GM06990 (cell line): ENCODE data around the gene DNM1.

Source experiments
- DNase-seq: peaks from one replicate; pipeline ENCODE4 v3.0.0-alpha.2; 2011; ENCODE audit not compliant: insufficient read length; ENCODE audit errors: extremely low read depth
- H3K27me3 ChIP-seq: replicated peaks from 2 replicates; pipeline ENCODE4 v1.6.0; 2011; ENCODE audit warnings: low read length; ENCODE audit not compliant: control insufficient read depth, insufficient read depth
- H3K36me3 ChIP-seq: 2 replicates; pipeline ENCODE4 v1.5.1; 2011; ENCODE audit warnings: low read length; ENCODE audit not compliant: control insufficient read depth, insufficient read depth
- H3K4me3 ChIP-seq: replicated peaks from 2 replicates; pipeline ENCODE4 v1.5.1; 2011; ENCODE audit warnings: low read depth, mild to moderate bottlenecking, control low read depth, low read length
- TF ChIP-seq, protein P1 (sequence below): IDR thresholded peaks from 2 replicates; pipeline ENCODE4 v1.5.1; 2011; ENCODE audit warnings: low read length, control low read depth, mild to moderate bottlenecking, inconsistent platforms; ENCODE audit not compliant: insufficient read depth, poor library complexity, severe bottlenecking

The DNM1 gene

DNA sequence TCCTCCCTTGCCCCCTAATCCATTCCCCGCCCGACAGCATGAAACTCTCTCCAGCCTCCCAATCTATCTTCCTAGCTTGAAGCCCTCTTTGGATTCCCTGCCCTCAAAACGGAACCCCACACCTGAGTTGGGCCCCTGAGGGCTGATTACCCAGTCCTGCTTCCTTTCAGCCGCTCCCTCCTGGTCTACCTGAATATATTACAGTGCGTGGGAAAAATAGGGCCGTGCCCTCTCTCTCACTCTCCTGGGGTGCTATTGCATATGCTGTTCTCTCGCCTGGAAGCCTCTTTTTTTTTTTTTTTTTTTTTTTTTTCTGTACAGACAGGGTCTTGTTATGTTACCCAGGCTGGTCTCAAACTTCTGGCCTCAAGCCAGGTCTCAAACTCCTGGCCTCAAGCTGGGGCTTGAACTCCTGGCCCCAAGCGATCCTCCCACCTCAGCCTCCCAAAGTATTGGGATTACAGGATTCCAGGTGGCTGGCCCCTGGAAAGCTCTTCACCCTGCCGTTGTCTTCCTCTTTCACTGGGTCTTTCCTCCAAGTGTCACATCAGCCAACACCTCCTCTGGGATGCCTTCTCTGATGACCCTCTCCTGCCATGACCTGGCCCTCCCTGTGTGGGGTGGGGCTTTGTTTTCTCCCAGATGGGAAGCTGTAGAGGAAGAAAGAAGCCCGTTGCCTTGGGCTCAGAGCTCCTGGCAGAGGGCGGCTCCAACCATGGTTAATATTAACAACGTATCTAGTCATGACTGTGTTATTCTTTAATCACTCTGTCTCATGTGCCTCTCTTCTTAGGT lies 8.2 kb downstream of the DNM1 start:
- Histone ChIP-seq H3K27me3 (no peaks in the 10 kb centered on the region; the same call in 1 of the 2 replicates), H3K36me3 (no peaks in the 10 kb centered on the region), H3K4me3 (no peak overlapping the region)
- DNase-seq, result no peak
- TF ChIP-seq, protein P1, sequence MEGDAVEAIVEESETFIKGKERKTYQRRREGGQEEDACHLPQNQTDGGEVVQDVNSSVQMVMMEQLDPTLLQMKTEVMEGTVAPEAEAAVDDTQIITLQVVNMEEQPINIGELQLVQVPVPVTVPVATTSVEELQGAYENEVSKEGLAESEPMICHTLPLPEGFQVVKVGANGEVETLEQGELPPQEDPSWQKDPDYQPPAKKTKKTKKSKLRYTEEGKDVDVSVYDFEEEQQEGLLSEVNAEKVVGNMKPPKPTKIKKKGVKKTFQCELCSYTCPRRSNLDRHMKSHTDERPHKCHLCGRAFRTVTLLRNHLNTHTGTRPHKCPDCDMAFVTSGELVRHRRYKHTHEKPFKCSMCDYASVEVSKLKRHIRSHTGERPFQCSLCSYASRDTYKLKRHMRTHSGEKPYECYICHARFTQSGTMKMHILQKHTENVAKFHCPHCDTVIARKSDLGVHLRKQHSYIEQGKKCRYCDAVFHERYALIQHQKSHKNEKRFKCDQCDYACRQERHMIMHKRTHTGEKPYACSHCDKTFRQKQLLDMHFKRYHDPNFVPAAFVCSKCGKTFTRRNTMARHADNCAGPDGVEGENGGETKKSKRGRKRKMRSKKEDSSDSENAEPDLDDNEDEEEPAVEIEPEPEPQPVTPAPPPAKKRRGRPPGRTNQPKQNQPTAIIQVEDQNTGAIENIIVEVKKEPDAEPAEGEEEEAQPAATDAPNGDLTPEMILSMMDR, result no peak

DNA sequence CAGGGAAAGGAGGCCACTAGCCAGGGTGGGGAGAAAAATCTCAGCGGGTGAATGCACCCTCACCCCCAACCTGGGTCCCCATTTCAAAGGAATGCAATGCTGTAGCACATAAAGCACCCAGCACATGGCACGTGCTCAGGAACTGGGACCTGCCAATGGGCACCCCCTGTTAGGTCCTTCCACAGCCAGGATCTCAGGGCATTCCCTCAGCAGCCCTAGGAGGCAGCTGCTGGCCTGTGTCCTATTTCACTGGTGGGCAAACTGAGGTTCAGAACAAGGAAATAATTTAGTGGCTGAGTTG lies 8.8 kb downstream of the DNM1 start:
- DNase-seq, result no peak
- Histone ChIP-seq H3K36me3 (no peaks in the 10 kb centered on the region), H3K4me3 (no peak overlapping the region), H3K27me3 (no peaks in the 10 kb centered on the region)
- TF ChIP-seq, protein P1, result no peak

DNA sequence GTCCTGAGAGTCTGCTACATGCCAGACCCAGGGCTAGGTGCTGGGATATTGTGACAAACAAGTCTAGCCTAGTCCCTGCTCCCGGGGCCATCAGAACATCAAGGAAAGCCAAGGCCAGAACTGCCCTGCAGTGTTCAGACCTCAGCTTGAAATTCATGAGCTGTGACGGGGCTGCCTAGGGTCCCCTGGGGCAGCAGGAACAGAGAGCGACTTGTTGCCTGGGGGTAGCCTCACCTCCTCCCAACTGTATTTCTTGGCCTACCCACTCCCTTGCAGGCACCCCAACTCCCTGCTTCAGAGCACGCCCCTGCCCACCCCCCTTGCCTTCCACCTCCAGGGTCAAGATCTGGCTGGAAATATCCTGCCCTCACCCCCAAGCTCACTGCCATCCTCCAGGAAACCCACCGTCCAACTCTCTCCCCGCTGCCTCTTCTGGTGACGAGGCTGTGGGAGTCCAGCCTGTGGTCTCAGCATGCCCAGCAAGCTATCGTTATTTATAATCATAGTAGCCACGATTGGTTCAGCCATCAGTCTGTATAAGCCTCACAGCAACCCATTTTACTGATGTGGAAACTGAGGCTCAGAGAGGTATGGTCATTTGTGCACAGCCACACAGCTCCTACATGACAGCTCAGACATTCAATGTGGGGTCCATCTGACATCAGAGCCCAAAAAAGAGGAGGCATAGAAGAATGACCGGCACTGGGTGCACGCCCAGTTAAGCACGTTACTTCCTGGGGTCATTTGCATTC lies 10.7 kb downstream of the DNM1 start:
- no peaks in the 10 kb centered on the region for H3K36me3 ChIP-seq
- no peak for DNase-seq
- no peak overlapping the region for H3K4me3 ChIP-seq
- TF ChIP-seq, protein P1, result no peak
- no peaks in the 10 kb centered on the region for H3K27me3 ChIP-seq

DNA sequence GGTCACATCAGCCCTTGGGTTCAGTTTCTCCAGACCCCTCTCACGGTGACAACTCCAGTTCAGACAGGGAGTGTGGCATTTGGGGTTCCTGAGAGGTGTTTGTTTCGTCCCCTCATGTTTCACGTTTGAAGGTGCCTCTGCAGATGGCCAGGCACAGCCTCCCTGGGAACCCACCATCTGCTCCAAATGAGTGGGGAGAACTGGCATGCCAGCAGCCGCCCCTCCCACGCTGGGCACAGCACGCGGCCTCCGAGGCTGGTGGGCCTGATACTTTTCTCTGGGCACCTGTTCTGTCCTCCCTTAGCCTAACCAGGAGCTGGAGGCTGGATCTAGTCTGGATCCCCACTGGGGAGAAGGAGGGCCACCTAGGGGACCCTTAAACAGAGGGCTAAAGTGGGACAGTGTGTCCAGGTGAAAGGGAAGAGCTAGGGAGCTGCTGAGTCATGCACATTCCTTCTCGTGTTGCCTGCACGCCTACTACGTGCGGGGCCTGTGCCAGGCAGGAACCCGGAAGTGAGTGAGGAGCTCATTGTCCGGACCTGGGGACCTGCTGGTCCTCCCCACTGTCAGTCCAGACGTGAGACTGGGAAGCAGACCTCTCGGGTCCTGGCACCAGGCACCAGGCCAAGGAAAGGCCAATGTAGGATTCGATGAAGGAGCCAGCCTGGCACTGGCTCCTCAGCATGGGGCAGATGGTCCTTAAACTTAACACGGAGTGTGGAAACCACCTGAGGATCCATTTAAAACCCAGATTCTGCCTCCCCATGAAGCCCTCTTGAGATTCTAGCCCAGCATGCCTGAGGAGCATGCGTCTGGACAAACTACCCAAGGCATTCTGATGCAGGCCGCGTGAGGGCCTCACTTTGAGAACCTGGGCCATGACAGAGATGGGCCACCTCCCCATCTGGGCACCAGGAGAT lies 11.7 kb downstream of the DNM1 start:
- TF ChIP-seq, protein P1, result no peak

DNA sequence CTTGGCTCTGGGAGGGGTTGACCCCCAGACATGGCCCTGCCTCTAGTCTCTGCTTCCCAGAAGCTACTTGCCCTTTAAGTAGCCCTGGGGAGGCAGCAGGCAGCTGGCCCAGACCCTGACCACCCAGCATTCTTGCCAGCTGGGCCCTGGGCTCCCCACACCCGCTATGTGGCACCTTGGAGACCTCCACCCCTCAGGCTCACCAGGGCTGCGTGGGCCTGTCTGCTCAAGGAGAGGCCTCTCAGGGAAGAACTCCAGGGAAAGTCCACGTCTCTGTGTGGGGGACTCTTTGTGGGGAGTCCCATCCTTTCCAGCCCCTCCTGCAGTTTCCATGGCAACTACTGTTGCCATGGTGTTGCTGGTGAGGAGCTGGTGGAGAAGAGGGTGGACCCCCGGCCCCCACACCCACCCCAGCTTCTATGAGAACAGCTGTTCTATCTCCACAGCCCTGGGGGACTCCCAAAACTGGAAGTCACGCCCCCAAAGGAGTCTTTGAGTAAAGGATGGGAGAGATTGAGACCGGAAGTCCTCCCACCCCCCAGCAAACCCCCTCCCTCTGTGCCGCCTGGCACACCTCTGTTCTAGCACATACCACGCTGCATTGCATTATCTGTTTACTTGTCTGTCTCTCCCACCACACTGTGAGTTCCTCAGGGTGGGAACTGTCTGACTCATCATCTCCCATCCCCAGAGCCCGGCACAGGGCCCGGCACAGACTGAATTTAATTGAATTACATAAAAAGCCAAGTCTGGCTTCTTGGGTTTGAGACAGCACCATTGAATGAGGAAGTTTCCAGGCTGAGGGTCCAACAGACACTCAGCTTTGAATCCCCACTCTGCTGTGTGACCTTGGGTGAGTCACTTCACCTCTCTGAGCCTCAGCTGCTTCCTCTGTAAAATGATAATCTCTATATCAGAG lies 12.6 kb downstream of the DNM1 start:
- no peak for DNase-seq

More for the DNA sequence above, 11.7 kb downstream of the DNM1 start:
- Histone ChIP-seq H3K36me3 (no peaks in the 10 kb centered on the region), H3K4me3 (no peak overlapping the region), H3K27me3 (no peaks in the 10 kb centered on the region)
- no peak for DNase-seq

More for the DNA sequence above, 12.6 kb downstream of the DNM1 start:
- Histone ChIP-seq H3K36me3 (no peaks in the 10 kb centered on the region), H3K27me3 (no peaks in the 10 kb centered on the region), H3K4me3 (no peak overlapping the region)
- TF ChIP-seq, protein P1, result no peak
